H1 (cell line): ENCODE measurements around the gene AZI2. TPM values are rescaled to one million over a fixed set of nuclear protein-coding genes. Genes with fewer than 3 reads are reported as not detected.

Experiments used
- polyA plus RNA-seq, 7 experiments: library from polyadenylated mRNA; depleted of rRNA in 3 of 7; stranded (reverse) in 5 of 7; unstranded in 2 of 7; fragments of >200 nt in 5 of 7; fragments of 200-250 nt in 2 of 7; gene quantifications; 1 replicate in 5 of 7; 2 replicates in 1 of 7; 4 replicates in 1 of 7; pipeline versions ENCODE4 v1.2.1 to v1.2.3, GENCODE V29; 2011 to 2013; ENCODE audit warnings: missing spikeins in 2 of 7, mixed read lengths in 2 of 7
- total RNA-seq: library from RNA; stranded (reverse); fragmentation: NEBNext Ultra II Directional; extraction: Animal tissue kit (Norgen Biotek cat#: 25700); gene quantifications from 2 replicates; pipeline ENCODE4 v1.2.1, GENCODE V29; 2021

Gene AZI2
- total and polyA plus RNA-seq, 2 of the 8 experiments (the other 6 are each of a cell fraction or from before 2014, with no cell fraction given): 17.4 to 39.2 TPM

Other genes with a start within 250 kb of the AZI2 start
- gene CMC1, start 107.2 kb downstream of the AZI2 start, total RNA-seq: 17.8 and 19.4 TPM in 2 replicates
- 11.4 and 13.7 TPM in 2 replicates for gene CMC1, start 107.2 kb downstream of the AZI2 start, polyA plus RNA-seq (2011; rRNA removed)
- 0.33 and 0.39 TPM in 2 replicates for gene ZCWPW2, start 103 bp downstream of the AZI2 start, total RNA-seq
- 0.06 and 0.11 TPM in 2 replicates for gene ZCWPW2, start 103 bp downstream of the AZI2 start, polyA plus RNA-seq (2011; rRNA removed)